NCI-H1436 treated with DMSO at 0.1 percent for 48 hours (cell line): ENCODE measurements around the gene SHB.

ENCODE experiments used
- DNase-seq: peaks from one replicate; lab custom pipeline; 2025; lab: John Stamatoyannopoulos, UW

The SHB gene, protein sequence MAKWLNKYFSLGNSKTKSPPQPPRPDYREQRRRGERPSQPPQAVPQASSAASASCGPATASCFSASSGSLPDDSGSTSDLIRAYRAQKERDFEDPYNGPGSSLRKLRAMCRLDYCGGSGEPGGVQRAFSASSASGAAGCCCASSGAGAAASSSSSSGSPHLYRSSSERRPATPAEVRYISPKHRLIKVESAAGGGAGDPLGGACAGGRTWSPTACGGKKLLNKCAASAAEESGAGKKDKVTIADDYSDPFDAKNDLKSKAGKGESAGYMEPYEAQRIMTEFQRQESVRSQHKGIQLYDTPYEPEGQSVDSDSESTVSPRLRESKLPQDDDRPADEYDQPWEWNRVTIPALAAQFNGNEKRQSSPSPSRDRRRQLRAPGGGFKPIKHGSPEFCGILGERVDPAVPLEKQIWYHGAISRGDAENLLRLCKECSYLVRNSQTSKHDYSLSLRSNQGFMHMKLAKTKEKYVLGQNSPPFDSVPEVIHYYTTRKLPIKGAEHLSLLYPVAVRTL

DNA sequence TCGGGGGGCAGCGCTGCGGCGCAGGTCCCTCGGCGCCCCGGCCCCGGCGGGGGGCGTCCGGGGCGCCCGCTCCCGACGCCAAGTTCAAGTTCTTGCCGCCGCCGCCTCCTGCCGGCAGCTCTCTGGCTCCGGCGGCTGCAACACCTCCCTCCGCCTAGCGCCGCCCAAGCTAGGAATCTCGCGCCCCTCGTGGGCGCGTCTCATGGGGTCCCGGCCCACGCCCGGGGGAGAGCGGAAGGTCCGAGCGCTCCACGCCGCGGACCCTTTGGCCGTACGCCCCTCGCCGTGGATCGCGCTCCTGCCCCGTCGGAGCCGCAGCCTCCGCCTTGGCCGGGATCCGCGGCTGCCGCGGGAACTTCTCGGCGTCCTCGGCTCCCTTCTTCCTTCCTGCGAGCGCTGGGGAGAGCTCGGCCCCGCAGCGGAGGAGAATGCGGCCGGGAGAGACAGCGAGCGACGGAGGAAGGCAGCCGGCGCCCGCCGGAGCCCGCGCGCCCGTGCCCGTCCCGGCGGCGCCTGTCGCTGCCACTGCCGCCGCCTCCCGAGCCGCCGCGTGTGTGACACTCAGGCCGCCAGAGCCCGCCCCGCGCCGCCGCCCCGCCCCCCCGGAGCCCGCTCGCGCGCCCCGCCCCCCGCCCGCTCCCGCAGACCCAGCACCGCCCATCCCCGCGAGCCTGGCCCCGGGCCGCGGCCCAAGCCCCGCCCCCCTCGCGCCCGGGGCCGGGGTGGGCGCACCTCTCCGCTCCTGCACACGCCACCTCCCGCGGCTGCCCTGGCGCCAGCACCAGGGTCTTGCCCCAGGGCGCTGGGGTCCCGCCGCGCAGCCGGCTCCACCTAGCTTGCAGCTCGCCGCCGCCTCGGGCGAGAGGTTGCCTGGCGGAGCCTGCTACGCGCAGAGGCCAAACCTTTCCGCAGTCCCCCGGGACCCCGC, at the start of gene SHB:
Gene SHB, minus strand, starts transcription at position 527 of the 928 bp plus-strand sequence. CDS start 582 bp downstream, outside the sequence.
- DNase-seq, result no peak

DNA sequence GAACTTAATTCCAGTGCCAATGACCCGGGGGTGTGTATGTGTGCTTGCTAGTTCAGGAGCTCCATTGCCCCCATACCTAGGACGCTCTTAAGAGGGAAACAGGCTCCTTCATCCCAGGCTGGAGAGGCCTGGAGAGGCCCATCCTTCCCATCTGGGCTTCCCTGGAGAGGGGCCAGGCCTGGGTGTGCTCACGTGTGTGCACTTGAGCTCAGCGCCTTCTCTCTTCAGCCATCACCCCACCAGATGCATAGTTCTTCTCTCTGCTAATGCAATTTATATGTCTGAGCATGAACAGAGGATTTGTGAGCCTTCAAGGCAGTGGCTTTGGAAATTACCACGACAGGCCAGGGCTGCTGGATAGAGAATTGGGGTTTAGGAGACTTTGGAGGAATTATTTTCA, 48.6 kb upstream of the SHB start:
- DNase-seq, result no peak

DNA sequence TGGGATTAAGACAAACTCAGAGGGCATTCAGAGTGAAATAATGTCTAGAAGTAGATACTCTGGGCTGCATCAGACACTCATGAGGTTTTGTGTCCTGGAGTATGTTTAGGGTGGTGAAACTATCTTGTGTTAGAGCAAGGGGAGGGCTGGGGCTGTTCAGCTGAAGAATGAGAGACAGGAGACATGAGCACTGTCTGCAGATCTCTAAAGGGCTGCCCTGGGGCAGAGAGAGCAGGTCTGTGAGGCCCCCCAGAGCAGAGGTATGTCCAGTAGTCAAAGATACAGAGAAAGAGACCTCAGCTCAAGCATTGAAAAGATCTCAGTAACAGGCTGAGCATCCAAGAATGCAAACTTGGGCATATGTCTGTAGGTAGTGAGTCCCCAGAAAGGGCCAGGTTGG, 45.9 kb upstream of the SHB start:
- no peak for DNase-seq

DNA sequence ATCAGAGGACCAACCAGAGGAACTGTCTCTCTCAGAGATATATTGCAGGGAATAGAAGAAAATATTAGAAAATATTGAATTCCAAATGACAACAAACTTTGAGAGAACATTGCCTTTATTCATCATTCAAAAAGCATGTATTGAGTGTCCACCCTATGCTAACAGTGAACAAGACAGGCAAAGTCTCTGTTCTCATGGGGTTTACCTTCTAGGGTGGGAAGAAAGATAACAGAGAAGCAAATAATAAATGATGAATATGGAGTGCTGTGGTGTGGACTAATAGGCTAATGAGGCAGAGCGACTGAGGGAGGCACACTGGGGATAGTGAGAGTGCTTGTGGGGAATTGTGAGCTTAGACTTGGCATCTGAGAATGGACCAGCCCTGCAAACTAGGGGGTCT, 43.4 kb upstream of the SHB start:
- no peak for DNase-seq

DNA sequence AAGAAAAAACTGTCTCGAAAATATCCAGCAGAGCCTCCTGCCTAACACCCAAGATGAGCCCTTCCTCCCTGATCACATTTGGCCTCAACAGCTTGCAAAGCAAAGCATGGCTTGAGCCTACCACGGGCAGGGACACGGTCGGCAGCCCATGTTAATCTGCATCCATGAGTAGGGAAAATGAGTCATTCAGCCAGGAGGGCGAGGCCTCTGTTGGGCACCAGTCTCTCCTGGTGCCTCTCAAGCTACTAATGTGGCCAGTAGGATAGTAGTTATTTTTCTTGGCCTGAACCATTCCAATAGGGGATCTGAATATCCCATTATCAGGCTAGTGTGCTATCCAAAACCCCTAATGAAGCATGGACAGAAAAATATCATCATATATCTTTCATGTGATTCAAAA, 43.0 kb upstream of the SHB start:
- no peak for DNase-seq

DNA sequence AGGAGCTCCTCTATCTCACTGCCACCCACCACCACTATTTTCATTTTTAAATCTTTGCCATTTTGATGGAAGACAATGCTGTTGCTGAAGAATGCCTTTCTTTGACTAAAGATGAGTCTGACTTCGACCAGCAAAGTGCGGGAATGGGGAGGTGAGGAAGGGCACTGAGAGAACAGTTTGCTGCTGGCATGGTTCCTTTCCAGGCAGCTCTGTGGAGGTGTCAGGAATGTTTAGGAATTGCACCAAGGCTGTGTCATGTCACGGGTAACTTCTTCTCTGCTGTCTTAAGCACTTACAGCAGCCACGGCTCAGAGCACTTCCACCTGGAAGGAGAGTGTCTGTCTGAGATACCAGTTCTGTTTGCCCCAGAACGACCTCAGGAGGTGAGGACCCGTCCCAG, 41.4 kb upstream of the SHB start:
- no peak for DNase-seq

DNA sequence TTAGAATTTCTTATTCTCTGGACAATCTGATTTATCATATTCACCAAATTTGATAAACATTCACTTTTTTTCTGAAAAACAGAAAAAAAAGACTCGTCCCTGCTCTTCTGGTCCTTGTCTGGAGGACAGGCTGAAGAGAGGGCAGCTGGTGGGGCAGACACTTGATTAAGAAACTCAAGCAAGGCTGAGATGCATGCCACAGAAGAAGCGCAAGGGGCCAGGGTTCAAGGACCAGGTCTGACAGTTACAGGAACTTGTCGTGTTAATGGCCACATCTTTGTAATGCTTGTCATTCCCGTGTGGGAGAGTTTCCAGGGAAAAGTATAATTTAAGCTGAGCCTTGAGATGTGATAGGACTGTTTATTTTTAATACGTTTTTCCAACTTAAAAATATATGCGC, 40.6 kb upstream of the SHB start:
- DNase-seq, result no peak

DNA sequence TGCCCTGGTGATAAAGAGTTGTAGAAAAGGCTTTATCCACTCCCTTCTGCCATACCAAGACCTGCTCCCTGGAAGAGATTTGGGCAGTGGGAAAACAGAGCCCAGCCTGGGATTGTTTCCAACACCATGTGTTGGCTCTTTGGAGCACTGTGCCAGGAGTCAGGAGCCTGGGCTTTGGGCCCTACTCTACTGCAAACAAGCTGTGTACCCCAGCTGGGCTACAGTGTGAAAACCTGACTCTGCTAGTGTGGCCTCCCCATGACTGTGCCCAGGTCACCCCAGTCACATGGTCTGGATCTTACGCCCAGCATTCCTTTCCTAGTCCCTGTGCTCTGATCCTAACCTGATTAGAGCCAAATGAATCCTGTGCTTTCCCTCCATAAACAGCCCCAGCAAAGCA, 39.3 kb upstream of the SHB start:
- DNase-seq, result no peak

DNA sequence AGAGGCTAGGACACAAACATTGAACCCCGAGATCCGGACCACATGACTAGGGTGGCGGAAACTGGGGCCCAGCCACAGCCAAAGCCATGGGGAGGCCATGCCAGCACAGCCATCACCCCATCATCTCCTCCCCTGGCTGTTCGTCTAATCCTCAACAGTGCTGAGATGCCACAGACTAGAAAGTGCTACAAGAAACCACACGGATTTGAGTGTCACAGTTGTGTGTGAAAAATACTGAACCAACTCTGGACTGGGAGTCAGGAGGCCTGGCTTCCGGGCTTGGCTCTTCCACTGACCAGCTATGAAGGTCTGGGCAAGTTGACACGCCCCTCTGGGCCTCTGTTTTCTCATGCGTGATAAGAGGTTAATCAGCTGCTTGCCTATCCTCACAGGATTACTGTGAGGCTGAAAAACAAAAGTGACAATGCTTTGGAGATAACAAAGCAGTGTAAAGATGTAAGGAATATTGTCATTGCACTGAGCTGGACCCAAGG, 38.8 kb upstream of the SHB start:
- no peak for DNase-seq

DNA sequence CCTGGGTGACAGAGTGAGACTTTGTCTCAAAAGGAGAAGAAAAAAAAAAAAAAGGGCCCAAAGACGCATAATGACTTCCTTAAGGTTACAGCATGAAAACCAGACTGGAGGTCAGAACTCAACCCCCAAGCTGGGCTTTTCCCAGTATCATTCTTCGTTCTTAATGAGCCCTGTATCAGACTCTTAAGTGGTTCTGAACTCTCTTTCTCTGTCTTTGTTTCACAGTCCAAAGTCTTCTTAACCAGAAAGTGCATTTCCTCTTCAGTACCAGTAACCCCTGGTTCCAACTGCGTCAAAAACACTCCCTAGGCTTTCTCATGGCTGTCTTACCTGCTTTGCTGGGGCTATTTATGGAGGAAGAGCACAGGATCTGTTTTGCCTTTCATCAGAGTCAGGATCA, 38.4 kb upstream of the SHB start:
- DNase-seq, result no peak

DNA sequence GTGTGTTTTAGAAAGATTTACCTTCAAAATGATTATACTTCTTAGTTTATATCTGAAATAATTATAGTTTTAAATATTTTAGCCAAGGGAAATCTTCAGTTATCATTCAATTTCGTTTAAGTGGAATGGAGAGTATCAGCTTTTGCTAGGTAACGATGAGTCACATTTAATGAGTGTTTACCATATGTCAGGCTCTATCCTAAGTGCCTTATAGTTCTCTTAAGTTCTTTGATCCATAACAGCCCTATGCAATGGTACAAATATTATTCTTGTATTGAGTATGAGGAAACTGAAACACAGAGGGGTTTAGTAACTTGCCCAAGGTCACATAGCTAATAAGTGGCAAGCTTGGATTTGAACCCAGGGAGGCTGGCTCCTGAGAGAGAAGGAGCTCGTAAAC, 37.5 kb upstream of the SHB start:
- DNase-seq, result no peak

DNA sequence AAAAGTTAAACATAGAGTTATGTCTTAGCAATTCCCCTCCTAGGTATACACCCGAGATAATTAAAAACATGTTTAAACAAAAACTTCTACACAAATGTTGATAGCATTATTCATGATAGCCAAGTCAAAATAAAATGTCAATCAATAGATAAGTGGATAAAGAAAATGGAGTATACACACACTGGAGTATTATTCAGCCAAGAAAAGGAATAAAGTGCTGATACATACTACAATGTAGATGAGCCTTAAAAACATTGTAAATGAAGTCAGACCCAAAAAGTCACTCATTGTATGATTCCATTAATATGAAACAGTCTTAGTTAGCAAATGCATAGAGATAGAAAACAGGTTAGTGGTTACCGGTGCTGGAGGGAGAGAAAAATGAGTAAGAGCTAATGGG, 34.3 kb upstream of the SHB start:
- DNase-seq, result no peak

DNA sequence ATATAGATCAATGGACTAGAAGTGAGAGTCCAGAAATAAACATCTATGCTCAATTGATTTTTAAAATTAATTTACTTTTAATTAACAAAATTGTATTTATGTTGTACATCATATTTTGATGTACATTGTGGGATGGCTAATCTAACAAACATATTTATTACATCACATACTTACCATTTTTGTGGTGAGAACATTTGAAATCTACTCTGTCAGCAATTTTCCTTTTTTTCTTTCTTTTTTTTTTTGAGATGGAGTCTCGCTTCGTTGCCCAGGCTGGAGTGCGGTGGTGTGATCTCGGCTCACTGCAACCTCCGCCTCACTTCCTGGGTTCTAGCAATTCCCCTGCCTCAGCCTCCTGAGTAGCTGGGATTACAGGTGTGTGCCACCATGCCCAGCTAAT, 32.4 kb upstream of the SHB start:
- no peak for DNase-seq

DNA sequence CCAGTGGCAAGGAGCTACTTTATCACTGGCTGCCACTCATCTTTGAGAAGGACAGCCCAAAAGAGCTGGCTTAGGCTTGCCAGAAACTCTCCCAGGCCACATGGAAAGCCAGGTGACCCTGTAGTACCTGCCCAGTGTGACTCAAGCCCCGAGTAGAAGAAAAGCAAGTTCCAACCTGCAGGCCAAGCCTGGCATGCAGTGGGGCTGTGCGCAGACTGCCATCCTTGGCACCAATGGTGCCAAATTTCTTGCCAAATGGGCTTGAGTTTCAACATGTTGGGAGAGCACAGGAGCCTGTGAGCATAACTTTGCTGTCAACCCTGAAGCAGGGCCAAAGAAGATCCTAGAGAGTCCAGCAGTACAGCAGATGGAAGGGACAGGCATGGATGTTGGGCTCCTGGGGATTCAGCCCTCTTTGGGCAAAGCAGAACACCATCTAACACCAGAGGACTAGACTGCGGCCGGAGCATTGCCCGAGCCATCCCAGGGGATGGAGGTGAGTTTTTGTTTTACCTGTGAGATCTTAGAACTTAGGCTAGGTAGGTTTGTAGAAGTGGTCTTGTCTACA, 27.3 kb upstream of the SHB start:
- no peak for DNase-seq

DNA sequence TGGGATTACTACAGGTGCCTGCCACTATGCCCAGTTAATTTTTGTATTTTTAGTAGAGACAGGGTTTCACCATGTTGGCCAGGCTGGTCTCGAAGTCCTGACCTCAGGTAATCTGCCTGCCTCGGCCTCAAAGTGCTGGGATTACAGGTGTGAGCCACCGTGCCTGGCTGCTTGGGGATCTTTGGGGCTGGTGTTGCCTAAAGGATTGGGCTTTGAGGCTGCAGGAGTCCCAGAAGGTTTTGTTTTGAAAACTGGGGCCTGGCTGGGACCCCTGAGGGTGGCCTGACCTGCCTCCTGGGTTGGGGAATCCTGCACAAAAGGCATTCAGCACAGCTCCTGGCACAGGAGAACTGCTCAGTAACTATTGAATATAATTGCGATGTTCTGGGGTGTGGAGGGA, 25.1 kb upstream of the SHB start:
- no peak for DNase-seq

DNA sequence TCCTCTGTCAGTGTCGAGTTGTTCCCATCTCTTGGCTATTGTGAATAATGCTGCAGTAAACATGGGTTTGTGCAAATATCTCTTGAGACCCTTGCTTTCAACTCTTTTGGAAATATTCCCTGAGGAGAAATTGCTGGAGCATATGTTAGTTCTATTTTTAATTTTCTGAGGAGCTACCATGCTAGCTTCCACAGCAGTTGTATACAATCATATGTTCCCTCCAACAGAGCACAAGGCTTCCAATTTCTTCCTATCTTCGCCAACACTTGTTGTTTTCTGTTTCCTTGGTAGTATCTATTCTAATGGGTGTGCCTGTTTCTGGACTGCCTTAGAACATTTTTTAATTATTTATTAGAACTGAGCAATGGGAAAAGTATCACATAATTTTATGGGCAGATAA, 23.6 kb upstream of the SHB start:
- no peak for DNase-seq

DNA sequence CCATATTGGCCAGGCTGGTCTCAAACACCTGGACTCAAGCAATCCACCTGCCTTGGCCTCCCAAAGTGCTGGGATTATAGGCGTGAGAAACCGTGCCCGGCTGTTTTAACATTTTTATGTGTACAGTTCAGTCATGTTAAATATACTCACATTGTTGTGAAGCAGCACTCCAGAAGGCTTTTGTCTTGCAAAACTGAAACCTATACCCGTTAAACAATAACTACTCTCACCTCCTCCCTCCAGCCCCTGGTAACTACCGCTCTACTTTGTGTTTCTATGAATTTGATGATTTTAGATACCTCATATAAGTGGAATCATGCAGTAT, 23.1 kb upstream of the SHB start:
- DNase-seq, result no peak

DNA sequence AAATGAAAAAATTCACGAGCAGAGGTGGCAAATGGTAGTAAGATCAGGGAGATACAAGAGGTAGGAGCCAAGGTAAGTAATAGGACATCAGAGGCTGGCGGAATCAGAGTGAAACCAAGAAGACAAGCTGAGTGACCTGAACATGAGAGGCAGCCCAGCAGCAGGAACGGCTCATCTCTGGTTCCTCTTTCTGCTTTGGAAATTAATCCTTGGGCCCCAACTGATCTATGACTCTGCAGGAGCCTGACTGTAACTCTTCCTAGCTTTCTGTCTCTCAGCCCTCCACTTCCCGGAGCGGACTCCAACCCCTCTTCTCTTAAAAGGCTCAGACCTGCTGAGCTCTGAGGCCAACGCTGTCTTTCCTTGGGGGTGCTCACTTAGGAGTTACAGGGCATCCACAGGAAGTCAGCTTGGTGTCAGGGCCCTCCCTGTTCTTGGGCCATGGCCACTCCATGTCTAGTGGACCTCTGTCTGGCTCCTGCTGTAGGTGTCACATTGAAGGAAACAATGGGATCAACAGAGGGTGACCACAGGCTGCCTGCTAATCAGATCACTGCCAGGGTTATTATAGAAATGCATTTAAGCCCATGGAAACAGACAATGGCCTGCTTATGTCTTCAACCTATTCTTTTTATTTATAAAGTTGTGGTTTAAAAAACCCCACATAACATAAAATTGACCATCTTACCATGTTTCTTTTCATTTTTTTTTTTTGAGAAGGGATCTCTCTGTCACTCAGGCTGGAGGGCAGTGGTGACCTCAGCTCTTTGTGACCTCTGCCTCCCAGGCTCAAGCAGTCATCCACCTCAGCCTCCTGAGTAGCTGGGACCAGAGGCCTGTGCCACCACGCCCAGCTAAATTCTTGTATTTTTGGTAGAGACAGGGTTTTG, 22.5 kb upstream of the SHB start:
- no peak for DNase-seq

DNA sequence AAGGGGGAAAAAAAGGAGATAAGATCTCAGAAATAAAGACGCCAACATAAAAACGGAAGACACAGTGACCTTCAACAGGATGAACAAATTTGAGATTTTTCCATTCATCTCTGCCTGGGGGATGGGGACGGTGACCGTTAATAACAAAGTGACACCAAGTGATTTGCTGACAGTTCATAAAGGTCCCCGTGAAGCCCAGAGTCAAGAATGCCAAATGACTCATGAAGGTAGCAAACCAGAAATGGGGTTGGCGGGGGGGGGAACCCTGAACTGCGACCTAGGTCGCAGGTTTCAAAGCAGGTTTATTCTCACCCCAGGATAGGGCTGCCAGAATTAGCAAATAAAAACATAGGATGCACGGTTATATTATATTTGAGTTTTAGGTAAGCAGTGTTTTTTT, 21.1 kb upstream of the SHB start:
- DNase-seq, result no peak

DNA sequence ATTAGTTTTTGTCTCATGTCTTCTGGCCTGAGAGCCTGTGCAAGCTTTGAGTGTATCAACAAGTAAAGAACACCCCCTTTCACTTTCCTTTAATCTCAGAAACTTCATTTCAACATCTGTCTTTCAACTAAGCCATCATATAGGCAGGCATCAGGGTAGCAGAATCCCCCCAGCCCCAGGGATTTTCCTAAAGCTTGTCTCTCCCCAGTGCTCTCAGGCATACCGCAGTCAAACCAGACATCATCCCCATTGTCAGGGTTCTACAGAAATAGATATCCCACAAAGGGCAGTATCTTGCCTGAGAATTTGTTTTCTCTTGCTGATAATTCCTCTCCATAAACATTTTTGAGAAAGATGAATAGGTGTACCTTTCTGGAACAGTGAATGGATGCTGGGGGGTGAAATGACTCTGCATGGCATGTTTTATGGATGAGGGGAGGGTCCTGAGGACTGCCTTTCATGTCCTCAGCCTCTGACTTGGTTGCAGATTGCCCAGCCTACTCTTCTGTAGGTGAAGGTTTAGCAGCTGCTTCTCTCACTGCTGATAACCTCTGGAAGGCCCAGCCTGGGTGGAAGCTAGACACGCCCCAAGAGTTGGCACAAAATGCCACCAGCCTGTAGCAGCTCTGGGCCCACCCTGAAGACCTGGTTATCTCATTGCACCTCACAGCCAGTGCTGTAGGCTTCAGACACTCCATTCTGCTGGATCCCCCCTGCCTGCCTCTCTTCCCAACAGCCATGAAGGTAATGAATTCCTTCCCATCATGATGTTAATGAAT, 20.5 kb upstream of the SHB start:
- no peak for DNase-seq
